H1 (cell line): ENCODE data around the gene RAB3B. TPM values are rescaled to one million over a fixed set of nuclear protein-coding genes. Genes with fewer than 3 reads are reported as not detected.

Experiments
- CTCF ChIA-PET: fragments of 300-600 bp; sonication (Branson Sonifier 250); formaldehyde crosslinking; loops from one replicate; lab custom pipeline; 2021; ENCODE audit not compliant: partially characterized antibody; lab: Charles Lee
- POLR2A ChIA-PET: fragments of 300-600 bp; sonication (Branson Sonifier 250); formaldehyde crosslinking; loops from one replicate; lab custom pipeline; 2021; ENCODE audit warnings: inconsistent platforms; ENCODE audit not compliant: partially characterized antibody; lab: Charles Lee
- DNase-seq, 2 experiments: peaks; one replicate each; pipeline versions ENCODE4 v3.0.0 to v3.0.0-alpha.2; 2010 to 2022; ENCODE audit warnings: low spot score in 2 of 2, low read depth in 1 of 2, mixed read lengths in 1 of 2
- FAIRE-seq: peaks from 2 replicates; lab custom pipeline; 2011; peaks lifted over from hg19 to GRCh38; lab: Jason Lieb, UNC
- H2AFZ ChIP-seq: 2 replicates; pipeline ENCODE4 v1.8.1; 2012; ENCODE audit warnings: low read length, inconsistent platforms
- H2AK5ac ChIP-seq: 2 replicates; pipeline ENCODE4 v1.6.1; 2013; ENCODE audit warnings: low read depth, low read length
- H2BK120ac ChIP-seq: replicated peaks from 2 replicates; pipeline ENCODE3; 2013; ENCODE audit warnings: low read depth, low read length, inconsistent platforms
- H2BK12ac ChIP-seq: 2 replicates; pipeline ENCODE4 v1.6.1; 2013; ENCODE audit warnings: low read depth, low read length
- H2BK15ac ChIP-seq: 2 replicates; pipeline ENCODE4 v1.6.1; 2013; ENCODE audit warnings: low read length
- H2BK20ac ChIP-seq: 2 replicates; pipeline ENCODE4 v1.6.1; 2013; ENCODE audit warnings: low read length
- H2BK5ac ChIP-seq: 2 replicates; pipeline ENCODE4 v1.6.1; 2013; ENCODE audit warnings: low read depth, low read length
- H3K14ac ChIP-seq: 2 replicates; pipeline ENCODE4 v1.6.1; 2013; ENCODE audit warnings: inconsistent platforms; ENCODE audit not compliant: insufficient read length
- H3K18ac ChIP-seq: 2 replicates; pipeline ENCODE4 v1.6.1; 2013; ENCODE audit warnings: low read length; ENCODE audit errors: extremely low read depth
- H3K23ac ChIP-seq: 2 replicates; pipeline ENCODE4 v1.6.1; 2013; ENCODE audit warnings: inconsistent platforms; ENCODE audit not compliant: insufficient read length
- H3K23me2 ChIP-seq: 2 replicates; pipeline ENCODE4 v1.6.1; 2013; ENCODE audit warnings: low read depth, low read length
- H3K27ac ChIP-seq: 2 replicates; pipeline ENCODE4 v1.6.1; 2011; ENCODE audit warnings: low read depth, low read length, inconsistent platforms
- H3K27me3 ChIP-seq, 4 experiments: replicated peaks in 1 of 4; 1 replicate in 1 of 4; 2 replicates in 3 of 4; pipeline versions ENCODE4 v1.6.1 to v1.8.1; 2011 to 2013; ENCODE audit warnings: low read length in 3 of 4, mild to moderate bottlenecking in 3 of 4, inconsistent platforms in 2 of 4, mixed read lengths in 2 of 4, moderate library complexity in 1 of 4; ENCODE audit not compliant: control insufficient read depth in 3 of 4, insufficient read depth in 3 of 4; ENCODE audit errors: extremely low read depth in 1 of 4
- H3K36me3 ChIP-seq, 4 experiments: 2 replicates each; pipeline versions ENCODE4 v1.6.1 to v1.8.1; 2011 to 2013; ENCODE audit warnings: mild to moderate bottlenecking in 4 of 4, low read length in 3 of 4, moderate library complexity in 2 of 4, control low read depth in 1 of 4, inconsistent platforms in 1 of 4; ENCODE audit not compliant: insufficient read depth in 4 of 4, control insufficient read depth in 2 of 4
- H3K4ac ChIP-seq: replicated peaks from 2 replicates; pipeline ENCODE3; 2013; ENCODE audit warnings: low read length, low read depth, mixed read lengths, inconsistent platforms; ENCODE audit not compliant: insufficient read length
- H3K4me1 ChIP-seq, 4 experiments: replicated peaks in 1 of 4; 1 replicate in 1 of 4; 2 replicates in 3 of 4; pipeline versions ENCODE4 v1.6.1 to v1.8.1; 2011 to 2013; ENCODE audit warnings: low read length in 3 of 4, inconsistent platforms in 2 of 4, mixed read lengths in 1 of 4; ENCODE audit not compliant: insufficient read depth in 4 of 4, control insufficient read depth in 3 of 4
- H3K4me2 ChIP-seq, 2 experiments: 2 replicates each; pipeline versions ENCODE4 v1.6.1 to v1.8.1; 2011 to 2013; ENCODE audit warnings: low read depth in 2 of 2, low read length in 2 of 2, control low read depth in 1 of 2, inconsistent platforms in 1 of 2, mild to moderate bottlenecking in 1 of 2; ENCODE audit not compliant: insufficient read depth in 1 of 2
- H3K4me3 ChIP-seq, 4 experiments: fragments of 200-600, 300-600 bp in 1 of 4; sonication (generic), shearing (Covaris generic), sonication (Bioruptor Twin) in 1 of 4; 2 replicates each; pipeline versions ENCODE4 v1.5.1 to v1.8.1; 2011 to 2016; ENCODE audit warnings: low read length in 4 of 4, low read depth in 3 of 4, control low read depth in 2 of 4, inconsistent platforms in 2 of 4, mild to moderate bottlenecking in 2 of 4, mixed read lengths in 1 of 4, moderate library complexity in 1 of 4; ENCODE audit not compliant: insufficient read depth in 2 of 4; ENCODE audit errors: extremely low read depth in 1 of 4
- H3K56ac ChIP-seq: replicated peaks from 2 replicates; pipeline ENCODE3; 2013; ENCODE audit warnings: low read depth, mild to moderate bottlenecking, mixed read lengths, low read length, inconsistent platforms; ENCODE audit not compliant: insufficient read length
- H3K79me1 ChIP-seq: 2 replicates; pipeline ENCODE4 v1.6.1; 2013; ENCODE audit warnings: low read depth, low read length, control low read depth
- H3K79me2 ChIP-seq, 2 experiments: 2 replicates each; pipeline versions ENCODE4 v1.6.1 to v1.8.1; 2012 to 2013; ENCODE audit warnings: low read length in 2 of 2, mild to moderate bottlenecking in 2 of 2, inconsistent platforms in 1 of 2; ENCODE audit not compliant: insufficient read depth in 2 of 2, control insufficient read depth in 1 of 2
- H3K9ac ChIP-seq, 4 experiments: replicated peaks in 1 of 4; 1 replicate in 1 of 4; 2 replicates in 3 of 4; pipeline versions ENCODE4 v1.6.1 to v1.8.1; 2011 to 2013; ENCODE audit warnings: low read depth in 3 of 4, low read length in 3 of 4, control low read depth in 2 of 4, mild to moderate bottlenecking in 2 of 4, moderate library complexity in 2 of 4, inconsistent platforms in 1 of 4; ENCODE audit errors: extremely low read depth in 1 of 4
- H3K9me3 ChIP-seq, 2 experiments: 2 replicates each; pipeline versions ENCODE4 v1.6.1 to v1.8.1; 2012 to 2013; ENCODE audit warnings: mild to moderate bottlenecking in 2 of 2, moderate library complexity in 2 of 2, control low read depth in 1 of 2, inconsistent platforms in 1 of 2, low read depth in 1 of 2, low read length in 1 of 2, mixed read lengths in 1 of 2; ENCODE audit not compliant: insufficient read depth in 2 of 2
- H4K20me1 ChIP-seq, 2 experiments: replicated peaks in 1 of 2; 2 replicates each; pipeline versions ENCODE3 to v1.8.1; 2011 to 2013; ENCODE audit warnings: inconsistent platforms in 2 of 2, low read length in 2 of 2, mild to moderate bottlenecking in 1 of 2; ENCODE audit not compliant: insufficient read depth in 2 of 2, control insufficient read depth in 1 of 2
- H4K5ac ChIP-seq: 2 replicates; pipeline ENCODE4 v1.6.1; 2013; ENCODE audit warnings: low read length, low read depth, mixed read lengths, inconsistent platforms; ENCODE audit not compliant: insufficient read length
- H4K8ac ChIP-seq: 2 replicates; pipeline ENCODE4 v1.8.0; 2013; ENCODE audit warnings: mild to moderate bottlenecking, moderate library complexity, low read length, inconsistent platforms; ENCODE audit not compliant: insufficient read depth; ENCODE audit errors: extremely low read depth
- H4K91ac ChIP-seq: replicated peaks from 2 replicates; pipeline ENCODE3; 2013; ENCODE audit warnings: low read length, mixed read lengths, inconsistent platforms; ENCODE audit not compliant: insufficient read length
- KDM1A ChIP-seq: fragments of 200-600, 300-600 bp; sonication (generic); IDR thresholded peaks from 2 replicates; pipeline ENCODE4 v1.7.1; 2016; ENCODE audit warnings: mild to moderate bottlenecking, low read length, borderline replicate concordance
- SP2 ChIP-seq: IDR thresholded peaks from 2 replicates; pipeline ENCODE4 v1.6.1; 2012; ENCODE audit warnings: mild to moderate bottlenecking, low read length, inconsistent platforms
- WGBS, 2 experiments: shearing (Covaris generic) in 1 of 2; methylation state at CpG; one replicate each; pipeline versions ENCODE4 v1.1.6 to v1.1.7; 2013 to 2015; ENCODE audit warnings: low lambda C conversion rate in 2 of 2, mixed read lengths in 2 of 2, inconsistent platforms in 1 of 2, low coverage in 1 of 2, missing lambda C conversion rate in 1 of 2; ENCODE audit not compliant: insufficient replicate concordance in 2 of 2, insufficient coverage in 1 of 2, insufficient read length in 1 of 2; ENCODE audit errors: extremely low coverage in 1 of 2, missing lambda C conversion rate in 1 of 2; 5-methylcytosine and 5-hydroxymethylcytosine counted together
- polyA plus RNA-seq, 7 experiments: library from polyadenylated mRNA; depleted of rRNA in 3 of 7; stranded (reverse) in 5 of 7; unstranded in 2 of 7; fragments of >200 nt in 5 of 7; fragments of 200-250 nt in 2 of 7; gene quantifications; 1 replicate in 5 of 7; 2 replicates in 1 of 7; 4 replicates in 1 of 7; pipeline versions ENCODE4 v1.2.1 to v1.2.3, GENCODE V29; 2011 to 2013; ENCODE audit warnings: missing spikeins in 2 of 7, mixed read lengths in 2 of 7
- total RNA-seq: library from RNA; stranded (reverse); fragmentation: NEBNext Ultra II Directional; extraction: Animal tissue kit (Norgen Biotek cat#: 25700); gene quantifications from 2 replicates; pipeline ENCODE4 v1.2.1, GENCODE V29; 2021

RAB3B gene
- total and polyA plus RNA-seq, 2 of the 8 experiments (the other 6 are each of a cell fraction or from before 2014, with no cell fraction given): 12.5 to 36.8 TPM

DNA sequence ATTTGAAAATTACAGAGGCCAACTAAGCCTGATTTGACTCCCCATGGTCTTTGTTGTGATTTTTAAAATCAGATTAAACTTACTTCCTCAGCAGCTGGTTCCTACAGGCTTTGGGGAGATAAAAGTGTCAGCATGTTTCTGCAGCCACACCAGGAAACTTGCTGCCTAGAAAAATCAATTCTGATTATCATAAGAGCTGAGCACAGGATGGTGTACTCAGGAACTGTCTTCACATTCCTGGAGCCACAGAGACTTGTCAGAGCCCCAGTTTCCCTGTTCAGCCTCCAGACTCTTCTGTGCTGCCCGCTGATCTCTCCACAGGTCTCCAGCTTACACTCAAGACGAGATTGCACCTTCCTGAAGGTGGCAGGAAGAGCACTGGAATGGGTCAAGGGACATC lies 23.9 kb downstream of the RAB3B start:
- Histone ChIP-seq H2BK12ac (no peak overlapping the region), H2BK5ac (no peak overlapping the region), H3K18ac (no peak overlapping the region), H3K27ac (no peak overlapping the region), H3K14ac (no peak overlapping the region), H2BK20ac (no peak overlapping the region), H4K20me1 (no peaks in the 10 kb centered on the region), H3K4ac (no peak overlapping the region), H4K5ac (no peak overlapping the region), H2BK120ac (no peak overlapping the region), H4K91ac (no peak overlapping the region), H3K9me3 (no peaks in the 10 kb centered on the region), H3K4me3 (no peak overlapping the region), H3K27me3 (no peaks in the 10 kb centered on the region), H3K56ac (no peak overlapping the region), H3K4me2 (no peak overlapping the region), H3K4me1 (peaks cover 0 to 7% (median 2%) of the 10 kb centered on the region in 4 experiments; a peak in 2 of 7 replicates), H3K23ac (no peak overlapping the region), H3K9ac (no peak overlapping the region), H2AK5ac (no peak overlapping the region), H3K79me2 (peaks cover 0 to 9% of the 10 kb centered on the region in 2 experiments; a peak in 1 of 4 replicates), H2BK15ac (no peak overlapping the region), H4K8ac (no peak overlapping the region), H3K23me2 (no peaks in the 10 kb centered on the region), H3K79me1 (no peaks in the 10 kb centered on the region), H3K36me3 (peaks cover 5 to 51% (median 9%) of the 10 kb centered on the region in 4 experiments; a peak in 6 of 8 replicates), H2AFZ (no peak overlapping the region)
- TF ChIP-seq KDM1A (no peak), SP2 (no peak)
- DNase-seq: no peak
- FAIRE-seq: no peak
- ChIA-PET POLR2A (interaction anchor here (0.7 to 1.4 kb wide), 2 partner anchors 9 to 11 kb away, joined by 3 to 5 read pairs; no protein-coding TSS in a partner anchor), CTCF (interaction anchor here (0.8 to 1.4 kb wide), 5 partner anchors 9 to 720 kb away, joined by 3 read pairs; no protein-coding TSS in a partner anchor)
- 100% methylated on average over 2 of the region's 2 CpGs; no CpG with 5 or more reads in 1 of the 2 experiments for WGBS, 2 experiments
